Occipital lobe (tissue), 2 donors: ENCODE results near the gene RADIL. TPM values are rescaled to one million over a fixed set of nuclear protein-coding genes. Genes with fewer than 3 reads are reported as not detected.

ENCODE experiments used
- DNase-seq: peaks from one replicate; lab custom pipeline; 2025; lab: John Stamatoyannopoulos, UW
- total RNA-seq: library from RNA; depleted of rRNA; stranded (reverse); fragments of >200 nt; gene quantifications from one replicate; pipeline ENCODE4 v1.2.3, GENCODE V29; 2014

Gene RADIL
- total RNA-seq, 1 donor from 2014 or later = 2.3 TPM

DNA sequence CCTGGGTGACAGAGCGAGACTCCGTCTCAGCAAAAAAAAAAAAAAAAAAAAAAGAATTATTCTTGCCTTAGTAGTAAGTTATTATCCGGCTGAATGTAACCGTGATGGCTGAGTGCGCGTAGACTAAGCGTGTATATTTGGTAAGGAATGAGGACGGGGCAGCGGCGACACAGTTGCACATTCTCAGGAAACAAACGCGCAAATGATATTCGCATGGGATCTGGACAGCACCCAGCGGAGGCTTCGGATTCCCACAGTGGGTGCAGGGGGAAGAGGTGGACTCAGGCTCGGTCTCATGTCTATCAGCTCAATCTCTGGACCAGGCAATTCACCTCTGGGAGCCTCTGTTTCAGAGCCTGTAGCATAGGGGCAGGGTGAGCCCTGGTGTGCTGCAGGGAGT, 50.8 kb downstream of the RADIL start:
- no peak for DNase-seq

DNA sequence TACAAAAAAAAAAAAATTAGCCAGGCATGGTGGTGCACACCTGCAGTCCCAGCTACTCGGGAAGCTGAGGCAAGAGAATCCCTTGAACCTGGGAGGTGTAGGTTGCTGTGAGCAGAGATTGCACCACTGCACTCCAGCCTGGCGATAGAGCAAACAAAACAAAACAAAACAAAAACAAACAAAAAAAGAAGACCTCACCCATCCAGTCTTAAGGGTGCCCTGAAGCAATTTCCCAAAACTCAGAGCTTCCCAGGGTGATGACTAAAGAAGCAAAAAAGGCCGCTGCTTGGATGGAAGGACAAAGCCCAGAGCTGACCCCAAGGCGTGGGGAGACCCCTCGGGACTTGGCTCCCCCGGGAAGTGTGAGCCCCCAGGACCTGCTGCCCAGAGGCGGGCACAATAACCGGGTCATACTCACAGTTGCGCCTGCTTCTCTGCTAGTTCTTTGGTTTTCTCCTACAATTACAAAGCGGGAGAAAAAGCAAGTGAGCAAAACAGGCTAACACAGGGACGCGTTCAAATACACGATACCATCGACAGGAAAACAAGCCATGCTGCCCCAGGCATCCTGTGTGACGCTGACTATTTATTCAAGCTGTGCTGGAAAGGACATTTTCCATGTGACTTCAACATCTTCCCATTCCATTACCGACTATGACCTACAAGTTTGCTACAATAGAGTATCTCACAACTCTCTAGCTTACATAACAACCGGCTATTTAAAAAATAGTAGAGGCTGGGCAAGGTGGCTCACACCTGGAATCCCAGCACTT, 51.6 kb downstream of the RADIL start:
- DNase-seq = no peak

DNA sequence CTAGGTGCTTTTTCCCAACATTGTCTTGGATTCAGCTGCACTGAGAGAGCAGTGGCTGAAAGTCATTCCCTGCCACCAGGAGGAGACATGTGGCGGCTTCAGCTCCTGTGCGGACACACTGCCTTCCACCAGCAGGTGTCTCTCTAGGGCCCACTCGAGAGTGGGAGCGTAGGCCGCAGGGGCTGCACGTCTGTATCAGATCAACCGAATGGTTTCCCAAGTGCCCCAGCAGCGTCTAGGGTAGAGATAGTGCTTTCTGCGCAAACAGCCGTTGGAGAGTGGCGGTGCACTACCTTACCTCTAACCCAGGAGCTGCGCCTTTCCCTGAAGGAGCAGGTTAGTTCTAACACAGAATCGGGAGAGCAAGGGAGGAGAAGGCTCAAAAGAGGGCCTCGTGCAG, 53.3 kb downstream of the RADIL start:
- no peak for DNase-seq

DNA sequence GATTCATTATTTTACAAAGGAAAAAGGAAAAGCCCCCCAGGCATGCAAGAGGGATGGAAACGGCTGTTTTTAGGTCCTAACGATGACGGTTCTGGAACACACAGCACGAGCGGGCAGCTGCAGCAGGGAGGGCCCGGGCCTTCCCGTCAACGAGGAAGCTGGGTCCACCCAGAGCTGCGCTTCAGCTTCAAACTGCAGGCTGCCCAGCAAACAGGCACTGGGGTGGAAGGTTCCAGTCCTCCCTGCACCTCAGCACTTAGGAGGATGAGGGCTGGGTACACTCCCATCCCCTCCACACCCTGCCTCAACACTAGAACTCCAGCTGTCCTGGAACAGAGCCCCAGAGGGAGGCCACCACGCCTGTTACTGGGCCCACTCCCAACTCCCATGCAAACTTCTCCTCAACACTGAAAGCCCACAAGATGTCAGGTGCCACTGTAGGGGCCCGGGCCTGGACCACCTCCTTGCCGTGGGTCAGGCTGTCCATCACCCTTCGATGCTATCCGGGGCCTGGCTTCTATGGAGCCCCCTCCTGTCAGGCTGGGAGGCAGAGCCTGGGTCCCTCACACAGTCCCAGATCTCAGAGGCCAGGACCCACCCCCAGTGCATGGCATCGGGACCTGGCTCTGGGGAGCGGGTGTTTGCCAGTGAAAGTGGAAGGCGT, 54.7 kb downstream of the RADIL start:
- DNase-seq = no peak

DNA sequence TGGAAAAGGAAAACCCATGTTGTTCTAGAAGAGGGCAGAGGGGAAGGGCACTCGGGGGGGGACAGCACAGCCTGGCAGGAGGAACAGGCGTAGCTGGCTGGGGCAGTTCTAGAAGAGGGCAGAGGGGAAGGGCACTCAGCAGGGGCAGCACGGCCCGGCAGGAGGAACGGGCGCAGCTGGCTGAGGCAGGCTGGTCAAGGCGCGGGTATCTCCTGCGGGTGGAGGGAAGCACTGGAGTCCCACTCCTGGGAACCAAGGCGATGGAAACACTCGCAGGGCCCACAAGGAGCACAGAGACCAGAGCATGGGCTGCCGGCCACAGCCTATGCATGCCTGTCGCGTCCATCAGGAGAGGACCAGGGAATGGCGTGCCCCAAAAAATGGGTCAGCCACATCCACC, 58.4 kb downstream of the RADIL start:
- no peak for DNase-seq

DNA sequence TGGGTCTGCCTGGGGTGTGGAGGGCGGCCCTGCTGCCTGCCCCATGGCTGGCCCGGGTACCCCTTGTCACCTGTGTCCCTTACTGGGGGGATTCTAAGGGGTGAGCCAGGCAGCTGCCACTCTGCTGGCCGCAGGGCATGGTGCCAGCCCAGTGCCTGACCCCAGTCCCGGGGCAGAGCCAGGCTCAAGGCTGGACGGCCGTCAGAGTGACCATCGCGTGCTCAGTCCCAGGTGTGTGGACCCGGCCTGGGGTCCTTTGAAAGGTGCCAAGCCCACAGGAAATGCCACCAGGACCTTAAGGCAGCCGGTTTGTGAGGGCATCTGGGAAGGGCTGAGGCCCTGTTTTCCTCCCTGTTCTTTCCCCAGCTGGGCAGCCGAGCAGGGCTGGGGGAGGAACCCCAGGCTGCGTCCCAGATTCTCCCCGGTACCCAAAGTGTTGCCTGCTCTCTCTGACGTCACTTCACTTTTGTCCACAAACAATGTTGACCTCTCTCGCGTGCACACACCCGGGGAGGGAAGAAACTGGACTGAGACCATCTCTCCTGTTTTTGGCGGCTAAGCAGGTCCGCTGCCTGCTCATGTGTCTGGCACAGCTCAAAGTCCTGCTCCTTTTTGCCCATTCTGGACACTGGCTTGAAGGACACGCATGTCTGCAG, 59.3 kb downstream of the RADIL start:
- no peak for DNase-seq

DNA sequence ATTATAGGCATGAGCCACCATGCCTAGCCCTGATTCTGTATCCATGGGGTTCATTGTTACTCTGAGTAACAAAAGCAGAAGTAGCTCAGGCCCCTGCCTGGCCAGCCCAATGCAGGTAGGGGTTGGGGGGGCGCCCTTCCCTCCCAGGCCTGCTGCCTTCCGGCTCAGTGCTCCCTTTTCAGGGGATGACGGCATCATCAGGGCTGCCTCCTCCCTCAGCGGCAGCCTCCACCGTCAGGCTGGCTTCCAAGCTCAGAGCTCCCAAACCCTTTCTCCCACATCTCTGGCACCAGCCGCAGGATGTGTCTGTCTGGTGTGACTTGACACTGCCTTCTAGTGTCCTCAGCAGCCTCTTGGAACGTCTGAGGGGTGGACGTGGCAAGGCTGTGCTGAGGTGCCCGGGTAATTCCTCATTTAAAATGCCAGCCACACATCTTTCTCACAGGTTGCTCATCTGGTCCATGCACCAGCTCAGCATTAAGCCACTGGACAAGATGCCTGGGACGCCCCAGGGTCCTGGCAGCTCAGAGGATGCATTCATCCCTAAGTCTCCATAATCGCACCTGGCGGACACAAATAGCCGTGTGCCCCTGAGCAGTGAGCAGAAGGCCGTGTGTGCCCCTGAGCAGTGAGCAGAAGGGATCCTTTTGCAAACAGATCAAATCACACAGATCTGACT, 59.9 kb downstream of the RADIL start:
- no peak for DNase-seq

DNA sequence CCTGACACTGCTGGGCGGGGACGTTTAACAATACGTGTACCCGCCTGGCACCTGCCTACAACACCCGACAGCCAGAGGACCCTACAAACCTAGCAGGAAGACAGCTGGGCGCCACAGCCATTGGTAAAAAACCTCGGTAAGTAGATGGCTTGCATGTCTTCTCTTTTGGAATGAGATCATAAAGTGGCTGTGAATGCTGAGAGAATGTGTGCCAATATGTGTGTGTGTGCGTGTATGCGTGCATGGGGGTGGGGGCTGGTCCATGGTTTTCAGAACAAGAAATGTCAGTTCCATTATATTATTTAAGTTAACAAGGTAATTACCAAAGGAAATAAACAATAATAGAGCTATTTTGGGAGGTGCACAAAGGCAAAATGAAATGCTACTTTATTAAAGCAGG, 60.8 kb downstream of the RADIL start:
- DNase-seq = no peak

DNA sequence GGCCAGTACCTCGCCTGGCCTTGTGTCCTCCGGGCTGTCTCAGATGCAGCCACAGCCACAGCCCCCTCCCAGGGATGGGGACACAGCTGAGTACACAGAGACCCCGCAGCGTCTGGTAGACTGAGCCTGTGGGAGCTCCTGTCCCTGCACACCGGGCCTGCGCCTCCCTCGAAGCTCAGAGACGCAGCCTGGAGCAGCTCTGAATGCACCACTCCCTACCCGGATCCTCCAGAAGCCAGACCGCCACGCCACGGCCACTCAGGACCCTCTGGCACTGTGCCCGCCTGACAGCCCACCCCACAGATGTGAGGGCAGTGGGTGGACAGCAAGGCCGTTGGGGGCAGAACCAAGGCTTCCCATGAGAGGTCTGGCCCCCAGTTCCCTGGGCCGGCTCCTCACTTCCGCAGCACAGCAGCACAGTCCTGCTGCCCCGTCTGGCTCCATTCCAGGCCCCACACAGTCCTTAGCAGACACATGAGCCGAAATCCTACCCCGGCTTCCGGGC, 62.5 kb downstream of the RADIL start:
- no peak for DNase-seq

DNA sequence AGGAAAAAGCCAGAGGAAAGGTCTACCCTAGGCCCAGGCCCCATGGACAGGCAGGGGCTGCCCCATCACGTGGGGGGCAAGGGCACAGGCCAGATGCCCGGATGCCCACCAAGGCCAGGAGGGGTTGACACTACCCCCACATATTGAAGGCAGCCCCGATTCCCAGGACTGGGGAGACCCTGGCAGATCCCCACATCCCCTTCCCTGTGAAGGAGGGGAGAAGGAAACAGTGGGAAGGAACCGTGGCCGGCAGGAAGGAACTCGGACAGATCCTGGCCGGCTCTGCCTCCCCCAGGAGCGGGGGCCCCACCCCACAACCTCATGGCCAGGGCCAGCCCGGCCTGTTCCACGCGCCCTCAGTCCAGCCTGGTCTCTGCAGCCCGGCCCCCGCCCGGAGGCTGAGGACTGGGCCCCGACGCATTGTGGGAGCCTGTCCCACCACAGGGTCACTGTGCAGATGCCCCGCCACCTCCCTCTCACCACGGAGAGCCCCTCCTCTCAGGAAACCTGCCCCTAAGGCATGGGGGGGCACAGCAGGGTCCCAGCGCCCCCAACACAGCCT, 63.0 kb downstream of the RADIL start:
- no peak for DNase-seq

DNA sequence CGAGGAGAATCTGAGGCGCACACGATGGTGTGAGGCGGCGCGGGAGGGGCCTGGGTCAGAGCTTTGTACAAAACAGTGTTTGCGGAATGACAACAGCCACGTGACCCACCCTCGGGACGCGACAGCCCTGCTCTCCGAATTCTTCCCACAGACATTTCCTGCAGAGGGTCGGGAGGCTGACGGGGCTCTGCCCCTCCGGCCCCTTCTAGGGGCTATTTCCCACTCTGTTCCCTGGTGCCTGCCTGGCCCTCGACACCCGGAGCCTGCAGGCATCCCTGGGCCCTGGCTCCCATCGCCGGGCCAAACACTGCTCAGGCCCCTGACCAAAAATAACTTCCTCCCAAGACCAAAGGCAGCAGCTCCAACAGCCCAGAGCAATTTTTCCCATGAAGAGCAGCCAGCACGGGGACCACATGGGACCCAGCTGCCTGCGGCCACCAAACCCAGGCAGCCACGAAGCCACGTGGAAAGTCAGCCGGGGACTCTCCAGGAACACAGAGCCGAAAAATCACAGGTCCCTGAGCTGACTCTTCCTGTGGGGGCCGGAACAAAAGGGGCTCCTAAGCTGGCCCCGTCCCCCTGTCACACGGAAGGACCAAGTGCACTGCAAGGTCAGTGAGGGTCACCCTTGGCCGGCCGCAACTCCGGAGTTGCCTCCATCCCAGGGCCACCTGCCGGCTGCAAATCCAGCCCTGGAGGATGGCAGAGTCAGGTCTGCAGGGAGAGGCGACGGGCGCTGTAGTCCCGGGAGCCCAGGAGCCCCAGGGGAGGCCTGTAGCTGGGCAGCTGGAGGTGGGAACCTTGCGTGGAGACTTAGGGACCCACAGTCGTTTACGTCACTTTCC, 63.7 kb downstream of the RADIL start:
- DNase-seq = no peak

DNA sequence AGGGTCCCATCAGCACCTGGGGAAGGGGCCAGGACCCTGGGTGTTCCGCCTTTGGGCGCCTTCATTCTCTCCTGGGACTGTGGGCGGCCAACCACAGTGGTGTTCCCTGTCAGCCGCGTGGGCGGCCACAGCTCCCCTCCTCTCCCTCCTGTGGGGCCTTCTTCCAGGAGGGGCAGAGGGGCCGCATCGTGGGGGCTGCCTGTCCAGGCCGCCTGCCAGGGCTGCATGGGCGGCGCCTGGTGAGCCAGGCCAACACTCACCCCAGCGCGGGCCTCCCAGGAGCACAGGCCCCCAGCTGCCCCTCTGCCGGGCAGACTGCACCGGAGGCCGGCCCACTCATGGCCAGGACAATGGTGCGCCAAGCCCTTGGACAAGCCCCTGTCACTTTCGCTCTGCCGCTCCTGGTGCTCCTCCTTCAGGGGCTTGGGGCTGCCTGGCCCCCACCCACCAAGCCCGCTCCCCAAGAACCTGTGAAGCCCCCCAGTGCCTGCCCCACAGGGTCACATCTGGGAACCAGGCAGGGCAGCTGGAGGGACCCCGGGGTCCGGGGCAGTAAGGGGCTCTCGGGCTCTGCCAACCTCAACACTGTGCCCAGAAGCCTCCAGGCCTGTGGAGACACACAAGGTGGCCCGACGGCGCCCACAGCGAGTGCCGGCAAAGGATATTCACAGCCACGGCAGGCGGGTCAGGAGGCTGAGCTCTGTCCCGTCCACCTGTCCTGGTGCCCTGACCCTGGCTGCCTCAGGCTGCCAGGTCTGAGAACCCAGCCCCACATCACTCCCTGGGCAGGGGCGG, 65.3 kb downstream of the RADIL start:
- no peak for DNase-seq

DNA sequence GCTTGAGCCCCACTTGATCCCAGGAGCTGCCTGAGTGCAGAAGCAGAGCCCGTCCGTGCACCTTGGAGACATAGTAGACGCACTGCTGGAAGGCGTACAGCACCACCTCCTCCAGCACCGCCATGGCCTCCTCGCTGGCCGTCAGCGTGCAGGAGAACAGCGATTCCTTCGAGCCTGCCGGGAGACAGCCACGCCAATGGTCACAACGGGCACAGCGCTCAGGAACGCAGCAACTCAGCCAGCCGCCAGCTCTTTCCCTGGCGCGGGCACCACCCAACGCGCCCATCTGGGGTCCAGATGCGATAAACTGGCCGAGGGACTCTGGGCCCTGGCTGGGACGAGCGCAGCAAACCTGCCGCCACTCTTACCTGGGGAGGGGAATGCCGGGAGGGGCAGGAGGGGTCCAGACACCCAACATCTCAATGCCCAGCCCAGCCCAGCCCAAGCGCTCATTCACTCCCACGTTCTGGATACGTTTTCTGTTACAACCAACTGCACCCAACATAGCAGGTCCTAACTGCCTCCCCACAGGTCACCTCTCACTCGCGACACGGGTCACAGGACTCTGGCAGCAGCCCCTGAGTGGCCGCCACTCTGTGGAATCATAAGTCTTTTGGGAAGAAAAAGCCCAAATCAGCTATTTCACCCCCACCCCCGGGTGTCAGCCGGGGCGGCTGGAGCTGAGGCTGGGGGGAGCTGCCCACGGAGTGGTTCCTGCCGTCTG, 66.2 kb downstream of the RADIL start:
- no peak for DNase-seq

DNA sequence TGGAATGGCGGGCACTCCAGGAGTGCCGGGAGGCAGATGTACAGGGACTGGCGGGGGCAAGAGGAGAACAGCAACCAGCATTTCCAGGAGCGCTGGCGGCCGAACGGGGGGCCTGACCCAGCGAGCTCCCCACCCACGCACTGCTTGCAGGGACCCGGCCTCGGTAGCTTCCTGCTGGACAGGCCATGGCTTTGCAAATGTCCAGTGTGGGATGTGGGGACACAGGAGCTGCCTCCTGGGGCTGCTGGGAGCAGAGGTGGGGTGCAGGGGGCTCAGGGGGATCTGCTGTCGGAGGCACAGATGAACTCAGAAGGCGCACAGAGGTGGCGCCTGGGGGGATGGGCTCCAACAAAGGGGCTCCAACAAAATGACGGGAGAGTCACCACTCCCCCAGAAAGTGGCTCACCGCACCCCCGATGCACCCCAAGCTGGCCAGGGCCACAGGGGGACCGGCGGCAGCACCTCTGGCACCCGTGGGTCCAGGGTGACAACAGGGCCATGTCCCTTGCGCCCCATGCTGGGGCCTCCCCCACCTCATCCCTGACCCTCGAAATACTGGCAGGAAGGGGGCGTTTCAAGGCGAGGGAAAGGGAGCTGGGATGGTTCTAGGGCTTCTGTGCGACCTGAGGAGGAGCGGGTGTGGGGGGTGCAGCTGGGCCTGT, 67.0 kb downstream of the RADIL start:
- no peak for DNase-seq

DNA sequence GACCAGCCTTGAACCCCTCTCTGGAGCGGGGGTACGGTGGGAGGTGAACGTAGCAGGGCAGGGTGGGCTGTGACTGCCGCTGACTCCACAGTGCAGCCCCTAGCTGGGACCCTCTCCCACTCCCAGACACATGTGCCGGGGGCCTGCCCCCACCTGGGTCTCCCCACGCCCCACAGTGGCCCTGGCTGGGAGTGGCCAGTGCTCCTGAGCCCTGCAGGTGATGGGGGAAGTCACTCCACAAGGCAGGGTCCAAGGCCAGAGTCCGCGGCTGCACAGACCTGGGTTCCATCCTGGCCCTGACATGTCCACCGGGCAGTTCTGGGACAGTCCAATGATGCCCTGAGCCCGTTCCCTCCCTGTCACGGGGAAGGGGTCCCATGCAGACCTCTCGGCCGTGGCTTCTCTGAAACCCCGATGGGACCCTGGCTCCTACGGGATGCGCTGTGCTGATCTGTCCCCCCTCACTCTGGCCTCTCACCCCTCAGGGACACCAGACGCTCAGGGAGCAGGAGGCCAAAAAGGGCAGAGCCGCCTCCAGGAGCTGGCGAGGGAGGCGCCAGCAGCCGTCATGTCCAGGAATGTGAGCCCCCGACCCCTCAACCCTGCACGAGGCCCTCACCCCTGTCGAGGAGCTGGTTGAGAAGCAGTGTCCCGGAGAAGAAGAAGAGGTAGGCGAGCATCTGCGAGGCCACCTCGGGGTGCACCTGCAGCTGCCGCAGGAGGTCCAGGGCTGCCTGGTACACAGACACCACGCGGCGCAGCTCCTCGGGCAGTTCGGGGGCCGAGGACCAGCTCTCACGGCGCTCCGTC, 67.7 kb downstream of the RADIL start:
- no peak for DNase-seq

DNA sequence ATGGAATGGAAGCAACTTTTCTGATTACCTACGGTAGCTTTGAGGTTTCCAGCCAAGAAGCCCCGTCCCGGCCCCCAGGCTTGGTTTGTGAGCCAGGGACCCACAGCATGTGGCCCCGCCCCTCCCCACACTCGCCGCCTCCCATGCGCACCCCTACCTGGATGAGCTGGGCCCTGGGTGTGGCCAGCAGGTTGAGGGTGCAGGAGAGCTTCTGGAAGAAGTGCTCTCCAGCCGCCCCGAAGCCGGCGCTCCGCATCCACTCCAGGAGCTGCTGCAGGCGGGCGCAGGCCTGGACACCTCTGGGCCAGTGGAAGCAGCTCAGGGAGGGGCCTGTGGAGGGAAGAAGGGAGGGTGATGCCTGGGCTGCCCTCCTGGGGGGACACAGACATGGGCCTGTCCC, 68.4 kb downstream of the RADIL start:
- DNase-seq = no peak

DNA sequence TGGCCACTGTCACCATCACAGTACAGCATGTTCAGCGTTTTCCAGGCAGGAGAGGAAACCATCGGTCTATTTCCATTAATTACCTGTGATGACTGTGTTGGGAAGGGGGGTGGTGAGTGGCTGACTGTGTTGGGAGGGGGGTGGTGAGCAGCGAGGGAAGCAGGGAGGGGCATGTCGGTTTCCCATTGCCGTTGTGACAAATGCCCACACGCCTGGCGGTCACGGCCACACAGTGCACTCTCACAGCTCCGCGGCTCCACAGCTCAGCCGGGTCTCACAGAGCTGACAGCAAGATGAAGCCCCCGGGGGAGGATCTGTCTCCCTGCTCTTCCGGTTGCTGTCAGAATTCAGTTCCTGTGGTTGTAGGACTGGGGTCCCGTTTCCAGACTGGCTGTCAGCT, 69.1 kb downstream of the RADIL start:
- no peak for DNase-seq

DNA sequence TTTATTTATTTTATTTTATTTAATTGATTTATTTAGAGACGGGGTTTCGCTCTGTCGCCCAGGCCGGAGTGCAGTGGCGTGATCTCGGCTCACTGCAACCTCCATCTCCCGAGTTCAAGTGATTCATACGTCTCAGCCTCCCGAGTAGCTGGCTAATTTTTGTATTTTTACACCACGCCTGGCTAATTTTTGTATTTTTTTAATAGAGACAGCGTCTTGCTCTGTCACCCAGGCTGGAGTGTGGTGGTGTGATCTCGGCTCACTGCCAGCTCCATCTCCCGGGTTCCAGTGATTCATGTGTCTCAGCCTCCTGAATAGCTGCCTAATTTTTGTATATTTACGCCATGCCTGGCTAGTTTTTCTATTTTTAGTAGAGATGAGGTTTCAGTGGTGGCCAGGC, 73.8 kb downstream of the RADIL start:
- no peak for DNase-seq
